Gastroesophageal sphincter (tissue), 4 donors: ENCODE measurements around the gene G6PD. TPM values are rescaled to one million over a fixed set of nuclear protein-coding genes. Genes with fewer than 3 reads are reported as not detected.

Experiments
- ATAC-seq: fragments of 150-250 bp; one replicate; pipeline ENCODE4 v1.9.1; 2016; ENCODE audit warnings: mild to moderate bottlenecking, moderate library complexity
- H3K27ac ChIP-seq, 4 donors: fragments of 200-600 bp; sonication (generic) in 3 of 4; 1 replicate in 3 of 4; 2 replicates in 1 of 4; pipeline ENCODE4 v1.5.1; 2016 to 2019
- H3K27me3 ChIP-seq: fragments of 200-600 bp; sonication (generic); one replicate; pipeline ENCODE4 v1.5.1; 2019
- H3K36me3 ChIP-seq, 2 donors: fragments of 200-600 bp; sonication (generic); one replicate each; pipeline ENCODE4 v1.5.1; 2019; ENCODE audit warnings: control low read depth in 1 of 2
- H3K4me1 ChIP-seq, 3 donors: fragments of 200-600 bp; sonication (generic); 1 replicate in 2 of 3; 2 replicates in 1 of 3; pipeline ENCODE4 v1.5.1; 2016 to 2019; ENCODE audit warnings: control low read depth in 2 of 3
- H3K4me3 ChIP-seq, 2 donors: fragments of 200-600 bp; sonication (generic); one replicate each; pipeline ENCODE4 v1.5.1; 2019; ENCODE audit warnings: mild to moderate bottlenecking in 1 of 2, moderate library complexity in 1 of 2
- H3K9me3 ChIP-seq, 3 donors: fragments of 200-600 bp; sonication (generic); one replicate each; pipeline ENCODE4 v1.5.1; 2017 to 2019; ENCODE audit warnings: control low read depth in 2 of 3
- EP300 ChIP-seq: sonication (generic); formaldehyde crosslinking; IDR thresholded peaks from one replicate; pipeline ENCODE4 v1.6.1; 2017; ENCODE audit warnings: antibody characterized with exemption, mild to moderate bottlenecking
- POLR2A ChIP-seq, 2 donors: fragments of 450-650 bp; IDR thresholded peaks; one replicate each; pipeline ENCODE4 v1.6.1; 2017; ENCODE audit warnings: antibody characterized with exemption in 2 of 2, mild to moderate bottlenecking in 2 of 2, moderate library complexity in 1 of 2
- POLR2AphosphoS5 ChIP-seq: sonication (generic); formaldehyde crosslinking; IDR thresholded peaks from one replicate; pipeline ENCODE4 v1.6.1; 2017; ENCODE audit warnings: antibody characterized with exemption
- WGBS, 2 donors: methylation state at CpG; one replicate each; pipeline ENCODE4 v1.1.5; 2018; ENCODE audit warnings: low coverage in 1 of 2; 5-methylcytosine and 5-hydroxymethylcytosine counted together
- small RNA-seq, 4 donors: library from RNA; depleted of rRNA; stranded (forward); fragments of <200 nt; gene quantifications; one replicate each; pipeline ENCODE3, GENCODE V24; 2016
- total RNA-seq, 4 donors: library from RNA; depleted of rRNA; stranded (reverse); fragments of >200 nt; gene quantifications; one replicate each; pipeline ENCODE4 v1.1.0, GENCODE V29; 2016
- TF ChIP-seq, protein P1 (sequence below), 4 experiments: fragments of 200-600 bp in 2 of 4; fragments of 450-650 bp in 2 of 4; sonication (generic) in 1 of 4; IDR thresholded peaks; one replicate each; pipeline ENCODE4 v1.5.1; 2017 to 2019; ENCODE audit warnings: antibody characterized with exemption in 4 of 4, mild to moderate bottlenecking in 2 of 4, moderate library complexity in 2 of 4

The G6PD gene
- total RNA-seq, 4 donors from 2014 or later, result 15.9 to 26.0 (median 22.1) TPM

DNA sequence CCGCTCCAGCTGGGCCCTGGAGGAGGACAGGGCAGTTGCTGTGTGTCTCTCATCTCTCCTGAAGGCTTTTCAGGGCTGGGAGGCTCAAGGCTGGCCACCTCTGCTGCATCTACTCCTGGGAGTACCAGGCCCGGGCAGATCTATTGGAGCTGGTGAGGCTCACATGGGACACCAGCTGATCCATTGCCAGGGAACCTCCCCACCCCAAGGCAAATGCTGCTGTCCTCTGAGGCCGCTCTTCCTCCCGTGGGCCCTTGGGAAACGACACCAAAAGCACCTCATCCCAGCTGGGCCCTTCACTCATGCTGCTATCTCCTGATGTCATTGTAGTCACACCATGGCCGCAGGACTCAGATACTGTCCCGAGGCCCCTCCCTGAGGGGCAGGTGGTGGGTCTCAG lies 63.9 kb downstream of the G6PD start:
- Histone ChIP-seq H3K27me3 (no peaks in the 10 kb centered on the region), H3K9me3 (no peaks in the 10 kb centered on the region), H3K4me1 (peaks cover 0 to 38% (median 7%) of the 10 kb centered on the region in 3 donors), H3K27ac (no peak overlapping the region), H3K36me3 (peaks cover 0 to 14% of the 10 kb centered on the region in 2 donors), H3K4me3 (no peak overlapping the region)
- ATAC-seq, result no peak
- WGBS, 2 donors, result 68% methylated on average over 3 of the region's 7 CpGs; no CpG with 5 or more reads in 1 of the 2 donors
- no peak for TF ChIP-seq POLR2A (IDR thresholded peaks at IDR 0.05)
- TF ChIP-seq, protein P1, sequence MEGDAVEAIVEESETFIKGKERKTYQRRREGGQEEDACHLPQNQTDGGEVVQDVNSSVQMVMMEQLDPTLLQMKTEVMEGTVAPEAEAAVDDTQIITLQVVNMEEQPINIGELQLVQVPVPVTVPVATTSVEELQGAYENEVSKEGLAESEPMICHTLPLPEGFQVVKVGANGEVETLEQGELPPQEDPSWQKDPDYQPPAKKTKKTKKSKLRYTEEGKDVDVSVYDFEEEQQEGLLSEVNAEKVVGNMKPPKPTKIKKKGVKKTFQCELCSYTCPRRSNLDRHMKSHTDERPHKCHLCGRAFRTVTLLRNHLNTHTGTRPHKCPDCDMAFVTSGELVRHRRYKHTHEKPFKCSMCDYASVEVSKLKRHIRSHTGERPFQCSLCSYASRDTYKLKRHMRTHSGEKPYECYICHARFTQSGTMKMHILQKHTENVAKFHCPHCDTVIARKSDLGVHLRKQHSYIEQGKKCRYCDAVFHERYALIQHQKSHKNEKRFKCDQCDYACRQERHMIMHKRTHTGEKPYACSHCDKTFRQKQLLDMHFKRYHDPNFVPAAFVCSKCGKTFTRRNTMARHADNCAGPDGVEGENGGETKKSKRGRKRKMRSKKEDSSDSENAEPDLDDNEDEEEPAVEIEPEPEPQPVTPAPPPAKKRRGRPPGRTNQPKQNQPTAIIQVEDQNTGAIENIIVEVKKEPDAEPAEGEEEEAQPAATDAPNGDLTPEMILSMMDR (IDR thresholded peaks at IDR 0.05), result no peak
- TF ChIP-seq EP300, result no peak
- no peak for TF ChIP-seq POLR2AphosphoS5

DNA sequence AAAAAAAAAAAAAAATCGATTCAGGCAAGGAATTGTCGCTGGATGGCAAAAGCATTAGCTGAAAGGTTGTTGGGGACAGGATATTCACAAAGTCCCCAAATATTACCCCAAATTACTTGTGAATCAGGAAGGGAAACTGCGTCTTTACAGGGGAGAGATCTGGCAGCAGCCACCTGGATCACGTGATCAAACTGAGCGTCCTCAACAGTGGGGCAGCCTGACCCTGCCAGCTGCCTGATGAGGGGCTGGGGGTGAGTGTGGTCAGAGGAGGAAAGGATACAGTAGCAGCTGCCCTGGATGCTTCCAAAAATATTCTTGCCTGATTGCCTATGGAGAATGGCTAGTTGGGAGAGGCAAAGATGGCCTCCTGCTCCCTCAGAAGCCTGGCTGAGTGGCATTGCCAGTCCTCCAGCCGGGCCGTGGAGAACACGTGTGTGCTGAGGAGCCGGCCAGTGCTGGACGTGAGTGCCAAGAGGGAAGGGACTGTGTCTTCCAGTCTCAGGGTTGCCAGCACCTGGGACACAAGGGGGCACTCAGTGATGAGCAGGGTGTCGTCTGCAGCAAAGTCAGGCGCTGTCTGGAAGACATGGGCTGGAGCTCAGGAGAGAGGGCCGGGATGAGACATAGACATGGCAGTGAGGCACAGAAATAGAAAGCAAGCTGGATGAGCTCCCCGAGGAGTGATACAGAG lies 64.6 kb downstream of the G6PD start:
- TF ChIP-seq EP300, result no peak
- no peak for TF ChIP-seq POLR2AphosphoS5
- no peak for TF ChIP-seq POLR2A (IDR thresholded peaks at IDR 0.05)
- TF ChIP-seq, protein P1 (IDR thresholded peaks at IDR 0.05), result no peak
- WGBS, 2 donors, result 66 to 78% methylated on average over 5 to 6 of the region's 14 CpGs
- Histone ChIP-seq H3K4me3 (no peak overlapping the region), H3K36me3 (peaks cover 0 to 9% of the 10 kb centered on the region in 2 donors), H3K27me3 (no peaks in the 10 kb centered on the region), H3K4me1 (peaks cover 0 to 34% (median 7%) of the 10 kb centered on the region in 3 donors), H3K27ac (no peak overlapping the region), H3K9me3 (no peaks in the 10 kb centered on the region)
- no peak for ATAC-seq

Small RNAs within 50 kb of the gene (small RNA-seq; reads per million reads assigned to genes)
- 0 reads per million in 4 donors for gene RN7SL697P

Other genes with a start within 250 kb of the G6PD start
- over 10,000 TPM in 1 of 4 donors, 1,000 to 10,000 TPM in 3; 7,815 to 15,318 (median 8,757) TPM for gene FLNA, start 172.2 kb downstream of the G6PD start, total RNA-seq
- 10 to 100 TPM; 41.0 to 58.6 (median 50.6) TPM for gene EMD, start 167.6 kb downstream of the G6PD start, total RNA-seq
- gene RPL10, start 148.5 kb downstream of the G6PD start, total RNA-seq, result 1,000 to 10,000 TPM; 3,970 to 7,427 (median 5,392) TPM
- gene DNASE1L1, start 137.6 kb downstream of the G6PD start, total RNA-seq, result 10 to 100 TPM; 11.1 to 29.3 (median 22.3) TPM
- 10 to 100 TPM; 11.7 to 54.5 (median 24.4) TPM for gene TAFAZZIN, start 135.3 kb downstream of the G6PD start, total RNA-seq
- gene ATP6AP1, start 118.2 kb downstream of the G6PD start, total RNA-seq, result 10 to 100 TPM; 29.0 to 50.0 (median 43.1) TPM
- 100 to 1,000 TPM; 105 to 160 (median 121) TPM for gene GDI1, start 109.7 kb downstream of the G6PD start, total RNA-seq
- 10 to 100 TPM; 49.8 to 58.2 (median 53.4) TPM for gene FAM50A, start 102.7 kb downstream of the G6PD start, total RNA-seq
- gene PLXNA3, start 88.6 kb downstream of the G6PD start, total RNA-seq, result 10 to 100 TPM in 2 of 4 donors, 1 to 10 TPM in 2; 1.5 to 13.9 (median 8.2) TPM
- 10 to 100 TPM; 16.3 to 21.3 (median 17.2) TPM for gene LAGE3, start 67.6 kb downstream of the G6PD start, total RNA-seq
- gene UBL4A, start 60.2 kb downstream of the G6PD start, total RNA-seq, result 10 to 100 TPM; 35.9 to 80.2 (median 47.0) TPM
- 10 to 100 TPM; 21.7 to 40.0 (median 31.8) TPM for gene SLC10A3, start 56.2 kb downstream of the G6PD start, total RNA-seq
- gene FAM3A, start 30.6 kb downstream of the G6PD start, total RNA-seq, result 10 to 100 TPM; 36.6 to 44.4 (median 40.5) TPM
- 10 to 100 TPM; 14.0 to 22.6 (median 15.2) TPM for gene IKBKG, start 774 bp upstream of the G6PD start, total RNA-seq
- not detected for gene CTAG1A, start 38.3 kb upstream of the G6PD start, total RNA-seq
- not detected for gene CTAG1B, start 72.4 kb upstream of the G6PD start, total RNA-seq
- not detected for gene CTAG2, start 106.7 kb upstream of the G6PD start, total RNA-seq
- 1 to 10 TPM; 2.9 to 5.5 (median 5.1) TPM for gene GAB3, start 204.2 kb upstream of the G6PD start, total RNA-seq
- gene DKC1, start 216.0 kb upstream of the G6PD start, total RNA-seq, result 10 to 100 TPM; 18.4 to 32.8 (median 19.8) TPM